ENCODE measurements around the gene L3MBTL1. TPM values are rescaled to one million over a fixed set of nuclear protein-coding genes. Genes with fewer than 3 reads are reported as not detected.

L3MBTL1 gene
- total RNA-seq, 1 experiment from 2014 or later, result 24.9 TPM

GRCh38 chr20:43513931-43514647, 6.6 kb downstream of the L3MBTL1 start:
- Histone ChIP-seq H3K4me1 (ENCODE audit: control insufficient read depth, insufficient read depth, low read length) (peaks cover 11% of the 10 kb centered on the region; the same call in 1 of the 2 replicates), H3K27ac (ENCODE audit: low read length) (peak overlapping the region; percentile 77), H3K4me3 (ENCODE audit: low read depth in 2 of 2, low read length in 2 of 2) (peak overlapping the region; percentile 67 to 68), H3K27me3 (ENCODE audit: control insufficient read depth, insufficient read depth, low read length) (no peaks in the 10 kb centered on the region), H3K9me3 (ENCODE audit: control insufficient read depth, insufficient read depth, low read depth, low read length) (no peaks in the 10 kb centered on the region), H3K36me3 (ENCODE audit: control insufficient read depth, insufficient read depth, low read length) (no peaks in the 10 kb centered on the region)
- CTCF ChIA-PET, result interaction anchor here (0.7 to 0.9 kb wide), 2 partner anchors 15 to 185 kb away, joined by 3 to 6 read pairs; no protein-coding TSS in a partner anchor
- ATAC-seq (peak; percentile 94), DNase-seq (ENCODE audit: low read depth, low spot score) (peak; percentile 95)
- intact Hi-C loops (cut with micrococcal nuclease; ENCODE audit: unreplicated experiment) (no loop called here), in situ Hi-C loops (cut with HindIII; ENCODE audit: low pct_unique_long_range_greater_than_20kb, low sequenced_read_pairs) (no loop called here)
- TF ChIP-seq REST (IDR thresholded peaks at IDR 0.05; ENCODE audit: insufficient read depth in 1 of 2, low read depth in 2 of 2, low read length in 1 of 2), result 0 out of 4 replicates have a peak, but pooled peaks of 1 of the 2 experiments have one; percentile 43
- peak; percentile 52; the same call in 1 of the 2 replicates for TF ChIP-seq CTCF (IDR thresholded peaks at IDR 0.05)
- no peak; the same call in 1 of the 2 replicates for TF ChIP-seq POLR2AphosphoS5 (IDR thresholded peaks at IDR 0.05; ENCODE audit: low read depth, low read length)
- TF ChIP-seq TCF7L2 (IDR thresholded peaks at IDR 0.05; ENCODE audit: low read depth, low read length), result no peak
- TF ChIP-seq SIN3A (IDR thresholded peaks at IDR 0.05; ENCODE audit: borderline replicate concordance, insufficient read depth, low read depth, low read length), result peak; percentile 77; the same call in 1 of the 2 replicates
- no TSS peak for BruUV-seq (replicated peaks)
- POLR2A ChIA-PET, result interaction anchor here (0.6 to 0.7 kb wide), 2 partner anchors 25 to 174 kb away, joined by 3 read pairs; no protein-coding TSS in a partner anchor

GRCh38 chr20:43514648-43514999, 7.1 kb downstream of the L3MBTL1 start:
- in situ Hi-C loops (cut with HindIII; ENCODE audit: low pct_unique_long_range_greater_than_20kb, low sequenced_read_pairs), result no loop called here
- DNase-seq (ENCODE audit: low read depth, low spot score), result no peak
- no TSS peak for BruUV-seq (replicated peaks)
- peak; percentile 43 for ATAC-seq
- Histone ChIP-seq H3K4me1 (ENCODE audit: control insufficient read depth, insufficient read depth, low read length) (peaks cover 11% of the 10 kb centered on the region; the same call in 1 of the 2 replicates), H3K27me3 (ENCODE audit: control insufficient read depth, insufficient read depth, low read length) (no peaks in the 10 kb centered on the region), H3K4me3 (ENCODE audit: low read depth in 2 of 2, low read length in 2 of 2) (peak overlapping the region; percentile 67 to 68), H3K9me3 (ENCODE audit: control insufficient read depth, insufficient read depth, low read depth, low read length) (no peaks in the 10 kb centered on the region), H3K36me3 (ENCODE audit: control insufficient read depth, insufficient read depth, low read length) (no peaks in the 10 kb centered on the region), H3K27ac (ENCODE audit: low read length) (peak overlapping the region; percentile 77)
- CTCF ChIA-PET, result interaction anchor here (0.7 to 0.9 kb wide), 2 partner anchors 15 to 184 kb away, joined by 3 to 6 read pairs; no protein-coding TSS in a partner anchor
- intact Hi-C loops (cut with micrococcal nuclease; ENCODE audit: unreplicated experiment), result no loop called here
- TF ChIP-seq REST (IDR thresholded peaks at IDR 0.05; ENCODE audit: insufficient read depth in 1 of 2, low read depth in 2 of 2, low read length in 1 of 2) (no peak), TCF7L2 (IDR thresholded peaks at IDR 0.05; ENCODE audit: low read depth, low read length) (no peak), POLR2AphosphoS5 (IDR thresholded peaks at IDR 0.05; ENCODE audit: low read depth, low read length) (no peak; the same call in 1 of the 2 replicates), CTCF (IDR thresholded peaks at IDR 0.05) (no peak), SIN3A (IDR thresholded peaks at IDR 0.05; ENCODE audit: borderline replicate concordance, insufficient read depth, low read depth, low read length) (no peak; the same call in 1 of the 2 replicates)
- POLR2A ChIA-PET, result interaction anchor here (0.6 kb wide), 1 partner anchor 175 kb away, joined by 3 read pairs; no protein-coding TSS in a partner anchor

Measured in Panc1 (cell line).